GM21717 (cell line): ENCODE data around the gene ZSCAN1.

Source experiments
- ATAC-seq: cut with Tn5 transposase; IDR thresholded peaks from one replicate; pipeline ENCODE4 v1.9.1; 2021; ENCODE audit warnings: mild to moderate bottlenecking, moderate library complexity; ENCODE audit not compliant: unreplicated experiment

The ZSCAN1 gene

DNA sequence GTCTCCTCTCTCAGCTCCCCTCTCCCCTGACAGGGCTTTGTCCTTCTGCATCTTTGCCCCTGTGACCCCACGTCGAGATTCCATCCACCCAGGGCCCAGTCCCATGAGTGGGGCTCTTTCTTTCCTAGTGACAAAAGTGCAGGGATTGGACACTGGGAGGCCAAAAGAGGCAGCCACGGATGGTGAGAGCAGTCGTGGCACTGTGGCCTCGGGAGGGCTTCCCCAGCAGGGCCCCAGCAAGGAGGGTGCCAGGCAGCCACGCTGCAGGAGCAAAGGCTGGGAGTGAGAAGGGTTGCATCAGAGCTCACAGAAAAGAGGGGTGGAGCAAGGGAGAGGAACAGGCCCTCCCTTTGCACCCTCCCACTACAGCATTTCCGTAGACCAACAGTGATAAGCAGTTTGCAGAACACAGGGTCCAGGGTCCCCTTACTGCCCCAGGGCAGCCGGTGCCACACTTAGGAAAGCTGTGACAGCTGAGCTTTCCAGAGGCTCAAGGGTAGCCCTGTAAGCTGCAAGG, 4.9 kb downstream of the ZSCAN1 start:
- ATAC-seq = no peak

DNA sequence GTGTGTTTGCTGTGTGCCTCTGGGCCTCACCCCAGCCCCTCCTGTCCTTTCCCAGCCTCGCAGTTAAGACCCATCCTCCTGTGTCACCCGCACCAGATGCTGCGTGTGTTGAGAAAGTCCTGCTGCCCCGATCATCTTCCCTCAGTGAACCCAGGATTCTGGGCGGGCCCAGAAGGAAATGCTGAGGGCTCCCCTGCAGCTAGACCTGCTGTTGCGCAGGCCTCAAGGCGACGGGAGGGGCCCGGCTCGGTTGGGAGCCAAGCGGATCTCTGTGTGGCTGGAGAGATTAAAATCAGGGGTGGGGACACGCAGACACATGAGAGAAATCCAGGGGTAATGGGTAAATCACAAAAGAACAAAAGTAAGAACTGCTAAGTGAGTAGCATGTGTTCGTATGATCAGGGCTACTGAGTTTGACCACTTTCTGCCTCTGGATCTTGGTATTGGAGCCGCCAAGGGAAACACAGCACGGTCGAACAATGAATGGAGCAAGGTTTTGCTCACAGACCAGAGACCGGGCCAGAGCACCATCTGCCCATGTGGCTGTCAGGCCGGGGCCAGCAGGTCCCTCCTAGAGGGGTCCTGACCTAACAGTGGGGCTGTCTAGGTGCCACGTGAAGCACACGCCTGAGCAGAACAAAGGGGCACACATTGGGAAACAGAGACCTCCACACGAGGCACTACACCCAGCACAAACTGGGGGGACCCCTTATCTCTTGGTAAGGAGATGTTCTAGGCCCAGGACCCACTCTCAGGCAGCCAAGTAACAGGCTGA, 7.1 kb downstream of the ZSCAN1 start:
- ATAC-seq = no peak

DNA sequence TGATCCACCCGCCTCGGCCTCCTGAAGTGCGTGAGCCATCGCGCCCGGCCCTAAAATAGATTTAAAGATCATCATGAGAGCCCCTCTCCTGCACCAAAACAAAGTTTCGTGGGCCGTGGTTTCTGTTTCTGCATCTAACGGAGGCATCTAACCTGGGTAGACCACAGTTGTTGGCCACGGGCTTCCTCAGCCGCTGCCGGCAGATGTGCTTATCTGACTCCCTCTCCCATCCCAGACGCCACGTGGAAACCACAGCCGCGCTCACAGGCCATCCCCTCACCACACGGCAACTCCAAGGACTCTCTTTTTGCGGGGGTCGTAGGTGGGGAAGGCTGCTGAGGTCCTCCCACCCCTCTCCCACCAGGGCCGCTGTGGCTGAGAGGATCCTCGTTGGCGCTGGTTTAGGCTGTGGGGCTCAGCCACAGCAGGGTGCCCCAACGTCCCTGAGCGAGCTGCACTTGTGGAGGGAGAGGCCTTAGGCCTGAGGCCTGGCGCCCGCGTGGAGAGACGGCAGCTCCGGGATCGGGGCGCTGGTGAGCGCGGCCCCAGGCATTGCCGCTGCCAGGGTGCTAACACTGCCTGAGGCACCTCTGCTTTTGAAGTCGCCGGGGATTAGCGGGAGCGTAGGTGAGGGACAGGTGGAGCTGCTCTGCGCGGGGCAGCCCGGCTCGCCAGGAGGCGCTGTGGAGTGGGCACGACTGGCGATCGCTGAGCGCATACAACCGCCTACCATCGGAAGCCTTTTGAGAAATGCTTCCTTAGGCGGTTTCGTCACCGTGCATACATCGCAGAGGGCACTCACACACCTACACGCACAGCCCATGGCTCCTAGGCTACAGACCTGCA, 8.9 kb downstream of the ZSCAN1 start:
- ATAC-seq = no peak

DNA sequence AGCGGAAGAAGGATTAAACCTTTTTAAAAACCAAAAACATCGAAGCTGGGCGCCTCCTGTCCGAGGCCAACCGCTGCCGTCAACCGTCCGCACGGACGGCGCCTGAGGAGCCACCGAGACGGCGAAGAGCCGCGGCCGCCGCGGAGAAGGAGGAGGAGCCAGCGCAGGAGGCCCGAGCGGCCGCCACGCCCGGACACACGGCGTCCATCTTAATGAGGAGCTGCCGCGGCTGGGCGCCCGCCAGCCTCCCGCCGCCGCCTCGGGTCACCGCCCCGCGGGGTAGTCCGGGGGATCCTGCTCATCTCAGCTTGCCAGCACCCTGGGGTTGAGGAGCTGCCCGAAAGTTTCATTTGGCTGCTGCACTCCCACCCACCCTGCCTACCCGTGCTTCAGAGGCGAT, 10.6 kb downstream of the ZSCAN1 start:
- ATAC-seq = no peak

DNA sequence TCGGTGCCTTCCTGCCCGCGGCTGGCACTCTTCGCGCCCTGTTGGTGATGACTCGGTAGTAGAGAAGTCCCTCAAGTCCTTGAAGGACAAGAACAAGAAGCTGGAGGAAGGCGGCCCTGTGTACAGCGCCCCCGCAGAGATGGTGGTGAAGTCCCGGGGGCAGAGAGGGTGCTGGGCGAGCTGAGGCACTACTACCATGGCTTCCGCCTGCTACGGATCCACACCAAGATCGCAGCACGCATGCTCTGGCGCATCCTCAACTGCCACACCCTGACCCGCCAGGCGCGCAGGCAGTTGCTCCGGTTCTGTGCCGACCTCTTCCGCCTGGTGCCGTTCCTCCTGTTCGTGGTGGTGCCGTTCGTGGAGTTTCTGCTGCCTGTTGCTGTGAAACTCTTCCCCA, 11.1 kb downstream of the ZSCAN1 start:
- no peak for ATAC-seq

GRCh38 chr19:58045411-58046050, 11.7 kb downstream of the ZSCAN1 start:
- no peak for ATAC-seq

GRCh38 chr19:58046856-58047255, 13.0 kb downstream of the ZSCAN1 start:
- ATAC-seq = no peak

DNA sequence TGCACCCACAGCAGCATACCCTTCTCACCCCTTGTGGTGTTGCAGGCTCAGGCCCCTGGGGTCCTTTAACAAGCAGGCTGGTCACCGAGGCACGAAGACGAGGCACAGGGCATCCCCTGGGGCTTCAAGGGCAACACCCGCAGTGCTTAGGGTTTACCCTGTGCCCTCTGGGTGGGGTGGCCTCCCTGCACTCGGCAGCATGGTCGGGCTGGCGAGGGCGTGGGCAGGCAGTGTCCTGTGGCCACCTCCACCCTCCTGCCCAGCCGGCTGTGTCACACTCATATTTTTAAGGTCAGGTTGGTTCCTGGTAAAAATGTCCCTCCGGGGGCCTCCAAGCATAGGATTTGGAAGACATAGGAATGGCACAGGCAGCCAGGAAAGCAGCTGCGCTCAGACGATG, 13.8 kb downstream of the ZSCAN1 start:
- no peak for ATAC-seq

GRCh38 chr19:58052256-58052655, 18.4 kb downstream of the ZSCAN1 start:
- no peak for ATAC-seq

GRCh38 chr19:58053480-58054156, 19.8 kb downstream of the ZSCAN1 start:
- no peak for ATAC-seq

GRCh38 chr19:58054901-58055874, 21.4 kb downstream of the ZSCAN1 start:
- ATAC-seq = no peak

- no peak for ATAC-seq
Measured at GRCh38 chr19:58056261-58056660, 22.4 kb downstream of the ZSCAN1 start.

- no peak for ATAC-seq
Measured at GRCh38 chr19:58056861-58057260, 23.0 kb downstream of the ZSCAN1 start.

DNA sequence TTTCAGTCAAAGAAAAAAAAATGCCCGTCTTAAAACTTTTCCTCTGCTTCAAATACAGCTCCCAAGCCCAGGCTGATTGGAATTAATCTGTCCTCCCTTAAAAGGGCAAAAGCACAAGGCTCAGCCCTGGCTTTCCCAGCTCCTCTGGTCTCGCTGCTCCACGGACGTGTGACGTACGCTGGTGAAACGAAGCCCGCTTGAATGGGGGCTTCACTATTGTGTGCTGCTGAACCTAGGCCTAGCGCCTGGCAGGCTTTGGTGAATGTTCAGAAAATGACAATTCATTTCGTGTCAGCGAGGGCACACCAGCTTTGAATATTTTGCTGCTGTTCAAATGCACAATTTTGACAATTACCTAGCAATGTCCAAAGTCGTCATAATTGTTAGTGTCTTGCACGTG, 24.6 kb downstream of the ZSCAN1 start:
- ATAC-seq = no peak

GRCh38 chr19:58059003-58059670, 25.3 kb downstream of the ZSCAN1 start, which contains the start of gene ZNF135:
Gene ZNF135, plus strand, starts transcription at chr19:58059282. Its CDS starts 721 bp downstream, at chr19:58060003.
- ATAC-seq = no peak

DNA sequence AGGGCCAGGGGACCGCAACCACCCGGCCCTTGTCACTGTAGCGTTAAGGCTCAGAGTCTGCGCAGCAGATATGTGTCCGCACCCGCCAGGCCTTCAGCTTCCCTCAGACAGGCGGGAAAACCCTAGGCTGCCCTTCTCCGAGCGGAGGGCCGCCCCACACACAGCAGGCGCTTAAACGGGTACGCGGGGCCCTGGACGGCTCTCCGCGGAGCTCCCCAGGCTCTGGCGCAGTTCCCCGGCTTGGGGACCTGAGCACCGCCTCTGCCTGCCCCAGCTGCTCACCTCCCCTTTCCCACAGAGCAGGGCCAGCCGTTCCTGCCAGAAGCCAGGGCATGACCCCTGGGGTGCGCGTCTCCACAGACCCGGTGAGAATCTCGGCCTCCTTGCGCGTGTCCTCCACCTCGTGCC, 25.9 kb downstream of the ZSCAN1 start:
- no peak for ATAC-seq

DNA sequence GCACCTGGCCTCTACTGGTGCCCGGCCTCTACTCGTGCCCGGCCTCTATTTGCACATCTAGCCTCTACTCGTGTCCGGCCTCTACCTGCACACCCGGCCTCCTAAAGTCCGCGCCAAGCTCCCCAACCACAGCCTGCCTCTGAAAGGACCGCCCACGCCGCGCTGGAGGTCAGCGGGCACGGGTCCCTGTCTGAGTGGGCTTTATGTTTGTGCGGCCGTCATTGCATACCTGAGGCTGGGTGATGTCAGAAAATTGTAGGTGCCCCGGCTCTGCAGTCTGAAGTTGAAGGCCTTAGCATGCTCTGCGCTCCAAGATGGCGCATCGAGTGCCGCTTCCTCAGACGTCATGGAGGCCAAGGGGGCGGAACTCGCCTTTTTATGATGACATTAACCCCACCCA, 26.4 kb downstream of the ZSCAN1 start:
- ATAC-seq = no peak

GRCh38 chr19:58063712-58064111, 29.9 kb downstream of the ZSCAN1 start:
- ATAC-seq = no peak
